C4-2B (cell line): ENCODE data around the gene ZDHHC13.

Experiments used
- ZFX ChIP-seq: fragments of 450-650 bp; IDR thresholded peaks from 2 replicates; pipeline ENCODE4 v1.6.1; 2017
- TF ChIP-seq, protein P1 (sequence below): fragments of 450-650 bp; conservative IDR thresholded peaks from 2 replicates; pipeline ENCODE4 v1.5.1; 2017; ENCODE audit warnings: mild to moderate bottlenecking

DNA sequence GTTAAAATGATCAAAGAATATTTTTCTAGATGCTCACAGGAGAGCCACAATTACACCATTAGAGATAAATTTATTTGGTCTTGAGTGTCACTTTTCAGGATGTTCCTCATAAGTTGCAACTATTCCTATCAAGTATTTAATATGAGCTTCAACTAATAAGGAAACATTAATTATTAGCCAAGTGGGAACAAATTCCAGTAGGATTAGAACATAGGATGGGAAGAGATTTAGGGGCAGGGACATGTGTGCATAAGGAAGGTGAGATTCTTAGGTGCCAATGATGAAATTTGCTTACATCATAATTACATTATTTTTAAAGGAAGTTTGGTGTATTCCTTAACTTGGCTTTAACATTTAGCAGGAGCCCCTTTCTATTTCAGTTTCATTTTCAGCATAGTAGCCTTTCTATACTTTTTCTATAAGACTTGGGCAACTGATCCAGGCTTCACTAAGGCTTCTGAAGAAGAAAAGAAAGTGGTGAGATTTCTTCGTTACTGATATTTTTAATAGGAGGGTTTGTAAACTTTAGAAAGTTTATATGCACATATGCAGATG, 46.1 kb downstream of the ZDHHC13 start:
- TF ChIP-seq, protein P1, sequence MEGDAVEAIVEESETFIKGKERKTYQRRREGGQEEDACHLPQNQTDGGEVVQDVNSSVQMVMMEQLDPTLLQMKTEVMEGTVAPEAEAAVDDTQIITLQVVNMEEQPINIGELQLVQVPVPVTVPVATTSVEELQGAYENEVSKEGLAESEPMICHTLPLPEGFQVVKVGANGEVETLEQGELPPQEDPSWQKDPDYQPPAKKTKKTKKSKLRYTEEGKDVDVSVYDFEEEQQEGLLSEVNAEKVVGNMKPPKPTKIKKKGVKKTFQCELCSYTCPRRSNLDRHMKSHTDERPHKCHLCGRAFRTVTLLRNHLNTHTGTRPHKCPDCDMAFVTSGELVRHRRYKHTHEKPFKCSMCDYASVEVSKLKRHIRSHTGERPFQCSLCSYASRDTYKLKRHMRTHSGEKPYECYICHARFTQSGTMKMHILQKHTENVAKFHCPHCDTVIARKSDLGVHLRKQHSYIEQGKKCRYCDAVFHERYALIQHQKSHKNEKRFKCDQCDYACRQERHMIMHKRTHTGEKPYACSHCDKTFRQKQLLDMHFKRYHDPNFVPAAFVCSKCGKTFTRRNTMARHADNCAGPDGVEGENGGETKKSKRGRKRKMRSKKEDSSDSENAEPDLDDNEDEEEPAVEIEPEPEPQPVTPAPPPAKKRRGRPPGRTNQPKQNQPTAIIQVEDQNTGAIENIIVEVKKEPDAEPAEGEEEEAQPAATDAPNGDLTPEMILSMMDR, result no peak
- TF ChIP-seq ZFX, result no peak
